HG03196 (cell line): ENCODE results near the gene CAMK2G.

Experiments
- ATAC-seq: cut with Tn5 transposase; IDR thresholded peaks from one replicate; pipeline ENCODE4 v1.9.1; 2021; ENCODE audit not compliant: unreplicated experiment

CAMK2G gene

DNA sequence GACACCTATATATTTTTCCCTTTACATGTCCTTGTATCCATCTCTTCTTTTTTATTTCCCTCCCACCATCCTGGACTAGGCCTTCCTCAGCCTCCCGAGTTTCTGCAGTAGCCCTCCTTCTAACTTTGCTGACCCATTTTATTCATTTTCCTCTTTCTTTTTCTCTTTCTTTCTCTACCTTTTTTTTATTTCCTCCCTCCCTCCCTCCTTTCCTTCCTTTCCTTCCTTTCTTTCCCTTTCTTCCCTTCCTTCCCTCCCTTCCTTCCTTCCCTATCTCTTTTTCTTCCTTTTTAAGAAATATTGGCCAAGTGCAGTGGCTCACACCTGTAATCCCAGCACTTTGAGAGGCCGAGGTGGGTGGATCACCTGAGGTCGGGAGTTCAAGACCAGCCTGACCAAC lies 9.7 kb upstream of the CAMK2G start:
- no peak for ATAC-seq

DNA sequence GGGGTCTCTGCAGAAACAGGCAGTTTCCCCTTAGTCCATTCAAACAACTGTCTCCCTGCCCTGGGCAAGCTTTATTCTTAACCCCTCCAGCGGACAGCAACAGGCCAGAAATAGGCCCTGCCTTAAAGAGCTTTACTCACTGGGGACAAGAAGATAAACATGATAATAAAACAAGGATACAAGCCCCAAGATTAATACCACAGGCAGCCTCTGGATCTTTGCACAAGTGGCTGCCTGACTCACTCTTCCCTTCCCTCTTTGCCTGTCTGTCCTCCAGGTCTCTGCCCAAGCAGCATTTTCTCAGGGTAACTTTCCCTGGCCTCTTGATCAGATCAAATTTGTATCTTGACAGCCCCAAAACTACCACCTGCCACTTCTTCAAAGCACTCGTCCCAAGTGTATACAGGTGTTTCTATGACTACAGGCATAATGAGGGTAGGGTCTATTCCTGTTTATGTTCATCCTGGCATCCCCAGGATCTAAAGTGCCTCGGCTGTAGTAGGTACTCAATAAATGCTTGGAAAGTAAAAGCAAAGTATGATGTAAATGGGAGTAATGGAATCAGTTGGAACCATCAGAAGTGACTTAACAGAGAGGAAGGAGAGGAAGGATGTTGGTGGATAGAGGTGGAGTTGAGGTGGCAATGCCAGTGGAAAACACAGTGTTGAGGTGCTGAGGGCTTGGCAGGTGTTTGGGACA lies 7.0 kb upstream of the CAMK2G start:
- ATAC-seq: no peak

DNA sequence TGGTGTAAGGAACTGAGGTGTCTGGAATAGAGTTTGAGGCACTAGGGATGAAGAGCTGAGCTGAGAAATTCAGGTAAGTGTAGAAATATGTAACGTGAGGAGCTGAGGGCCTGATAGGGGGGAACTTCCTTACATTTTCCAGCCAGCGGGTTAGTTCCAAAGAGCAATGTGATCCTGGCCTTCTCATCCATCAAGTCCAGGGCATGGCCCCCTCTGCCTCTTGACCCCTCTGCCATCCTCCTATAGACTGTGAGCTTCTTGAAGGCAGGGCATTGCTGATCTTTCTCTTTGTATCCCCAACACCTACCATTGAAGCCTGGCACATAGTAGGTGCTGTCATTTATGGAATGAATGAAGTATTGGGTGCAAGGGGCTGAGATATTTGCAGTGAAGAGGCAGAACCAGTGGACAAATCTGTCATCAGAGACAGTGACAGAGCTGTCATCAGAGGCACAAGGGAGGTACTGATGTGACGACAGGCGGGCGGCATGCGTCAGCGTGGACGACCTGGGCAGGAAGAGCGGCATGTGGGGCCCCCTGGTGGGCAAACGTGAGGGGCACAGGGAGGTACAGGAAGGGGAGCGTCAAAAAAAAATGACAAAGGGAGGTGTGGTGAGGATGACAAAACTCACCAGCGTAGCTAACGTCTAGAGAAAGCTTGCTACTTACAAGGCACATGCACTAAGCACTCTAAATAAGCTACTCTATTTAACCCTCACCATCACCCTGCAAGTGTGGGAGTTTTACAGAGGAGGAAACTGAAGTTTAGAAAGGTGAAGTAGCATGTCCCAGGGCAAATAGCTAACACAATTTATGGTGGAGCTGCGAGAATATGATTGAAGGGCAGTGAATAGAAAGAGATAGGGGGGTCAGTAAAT lies 5.2 kb upstream of the CAMK2G start:
- ATAC-seq: peak; percentile 54

DNA sequence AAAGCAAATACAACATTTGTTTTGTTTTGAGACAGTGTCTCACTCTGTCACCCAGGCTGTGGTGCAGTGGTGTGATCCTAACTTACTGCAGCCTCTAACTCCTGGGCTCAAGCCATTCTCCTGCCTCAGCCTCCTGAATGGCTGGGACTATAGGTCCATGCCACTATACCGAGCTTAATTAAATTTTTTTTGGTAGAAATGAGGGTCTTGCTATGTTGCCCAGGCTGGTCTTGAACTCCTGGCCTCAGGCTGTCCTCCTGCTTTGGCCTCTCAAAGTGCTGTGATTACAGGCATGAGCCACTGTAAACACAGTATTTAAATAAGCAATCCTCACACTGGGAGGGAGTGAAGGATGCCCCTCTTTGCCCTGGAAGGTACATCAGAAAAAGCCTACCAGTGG lies 4.0 kb upstream of the CAMK2G start:
- ATAC-seq: no peak

DNA sequence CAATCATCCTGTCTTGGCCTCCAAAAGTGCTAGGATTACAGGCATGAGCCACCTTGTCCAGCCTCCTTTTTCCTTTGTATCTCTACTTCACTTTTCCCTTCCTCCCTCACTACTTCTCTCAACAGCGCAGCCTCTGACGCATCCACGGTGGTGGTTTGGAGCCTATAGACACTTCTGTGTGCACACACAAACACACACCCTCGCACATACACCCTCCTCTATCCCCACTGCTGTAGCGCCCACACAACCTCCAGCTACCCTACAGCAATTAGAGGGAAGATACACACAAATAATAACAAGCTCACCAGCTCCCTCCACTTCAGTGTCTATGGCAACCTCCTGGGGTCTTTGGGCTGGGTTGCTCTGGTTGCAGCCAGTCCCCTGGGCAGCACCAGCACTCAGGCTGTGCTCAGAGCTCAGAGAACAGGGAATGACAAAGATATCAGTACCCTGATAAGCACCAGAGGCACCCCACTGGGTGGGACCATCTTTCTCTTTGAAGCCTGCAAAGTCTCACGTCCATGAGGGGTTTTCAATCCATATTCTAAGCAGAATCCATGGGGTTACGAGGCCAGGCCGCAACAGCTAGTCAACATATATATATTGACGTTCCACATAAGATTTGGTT lies 3.3 kb upstream of the CAMK2G start:
- ATAC-seq: no peak

DNA sequence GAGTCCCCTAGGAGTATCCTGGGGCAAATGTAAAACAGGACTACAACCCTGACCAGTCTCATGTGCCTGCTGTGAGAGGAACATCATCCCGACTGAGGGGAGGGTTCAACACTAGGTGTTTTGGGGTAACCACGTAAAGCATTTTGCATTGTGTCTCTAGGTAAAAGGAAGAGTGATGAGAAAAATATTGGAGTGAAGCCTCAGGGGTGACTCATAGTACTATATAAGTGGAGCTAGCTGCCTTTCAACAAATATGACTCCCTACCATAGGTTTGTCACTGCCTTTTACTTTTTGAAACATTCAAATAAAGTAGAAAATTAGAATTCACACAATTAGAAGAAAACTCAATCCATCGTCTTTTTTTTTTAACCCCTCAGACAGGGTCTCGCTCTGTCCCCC lies 2.6 kb upstream of the CAMK2G start:
- ATAC-seq: no peak

DNA sequence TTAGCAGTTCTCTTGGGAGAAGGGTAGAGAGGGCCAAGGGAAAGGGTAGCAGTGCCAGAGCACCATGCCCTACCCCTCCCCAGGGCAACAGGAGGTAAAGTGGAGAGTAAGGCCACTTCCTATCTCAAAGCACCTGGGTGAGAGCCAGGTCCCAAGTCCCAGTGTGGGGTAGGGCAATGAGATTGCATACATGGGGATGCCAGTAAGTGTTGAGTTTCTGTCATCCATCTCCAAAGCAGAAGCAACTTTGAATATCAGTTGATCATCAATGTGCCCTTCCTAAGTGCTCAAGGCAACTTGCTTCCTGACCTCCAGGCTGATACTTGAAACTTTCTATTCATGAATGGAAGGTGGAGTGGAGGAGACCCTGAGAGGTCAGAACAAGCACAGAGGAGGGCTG lies 2.2 kb upstream of the CAMK2G start:
- no peak for ATAC-seq

DNA sequence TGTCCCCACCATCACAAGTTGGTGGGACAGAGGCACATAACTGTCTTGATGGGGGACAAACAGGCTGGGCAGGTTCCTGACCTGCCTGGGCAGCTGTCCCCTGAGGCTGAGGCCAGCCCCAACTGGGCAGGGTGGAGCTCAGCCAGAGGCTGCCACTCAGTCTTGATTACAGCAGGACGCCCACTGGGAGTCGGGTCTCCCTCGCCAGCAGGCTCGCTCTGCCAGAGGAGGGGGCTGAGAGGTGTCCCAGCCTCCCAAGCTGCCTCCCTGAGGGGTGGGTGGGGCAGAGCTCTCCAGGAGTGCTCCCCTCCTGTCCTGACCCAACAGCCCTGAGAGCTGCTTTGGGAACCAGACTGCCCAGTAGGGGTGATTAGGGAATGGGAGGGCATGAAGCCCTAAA lies 1.8 kb upstream of the CAMK2G start:
- no peak for ATAC-seq

DNA sequence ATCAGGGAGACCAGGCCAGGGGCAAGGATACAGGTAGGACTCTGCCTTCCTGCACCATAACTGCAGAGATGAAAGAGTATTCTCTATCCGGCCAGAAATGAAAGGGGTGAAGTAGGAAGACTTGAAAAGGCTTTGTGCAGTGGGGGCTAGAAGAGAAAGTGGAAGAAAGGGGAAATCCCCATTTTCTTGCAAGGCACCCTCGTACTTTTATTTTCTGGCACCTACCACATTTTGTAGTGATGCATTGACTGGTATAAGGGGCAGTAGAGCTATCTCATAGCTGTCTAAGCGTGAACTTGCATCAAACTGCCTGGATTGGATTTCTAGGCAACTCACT lies 752 bp upstream of the CAMK2G start:
- peak; percentile 25 for ATAC-seq

DNA sequence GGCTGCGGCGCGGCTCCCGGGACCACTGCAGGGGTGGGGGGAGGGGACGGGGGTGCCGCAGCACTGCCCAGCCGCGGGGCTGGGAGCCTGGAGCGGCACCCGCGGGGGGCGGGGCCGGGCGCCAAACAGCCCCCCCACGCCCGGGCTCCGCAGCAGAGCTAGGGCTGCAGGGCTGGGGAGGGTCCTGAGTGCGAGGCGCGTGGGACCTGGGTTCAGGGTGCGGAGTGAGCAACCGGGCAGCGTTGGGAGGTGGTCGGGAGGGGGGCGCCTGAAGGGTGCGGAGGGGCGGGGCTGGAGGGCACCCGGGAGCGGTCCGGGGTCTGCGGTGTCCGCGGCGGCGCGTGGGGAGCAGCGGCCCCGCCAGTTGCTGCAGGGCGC lies 528 bp downstream of the CAMK2G start:
- ATAC-seq: no peak

DNA sequence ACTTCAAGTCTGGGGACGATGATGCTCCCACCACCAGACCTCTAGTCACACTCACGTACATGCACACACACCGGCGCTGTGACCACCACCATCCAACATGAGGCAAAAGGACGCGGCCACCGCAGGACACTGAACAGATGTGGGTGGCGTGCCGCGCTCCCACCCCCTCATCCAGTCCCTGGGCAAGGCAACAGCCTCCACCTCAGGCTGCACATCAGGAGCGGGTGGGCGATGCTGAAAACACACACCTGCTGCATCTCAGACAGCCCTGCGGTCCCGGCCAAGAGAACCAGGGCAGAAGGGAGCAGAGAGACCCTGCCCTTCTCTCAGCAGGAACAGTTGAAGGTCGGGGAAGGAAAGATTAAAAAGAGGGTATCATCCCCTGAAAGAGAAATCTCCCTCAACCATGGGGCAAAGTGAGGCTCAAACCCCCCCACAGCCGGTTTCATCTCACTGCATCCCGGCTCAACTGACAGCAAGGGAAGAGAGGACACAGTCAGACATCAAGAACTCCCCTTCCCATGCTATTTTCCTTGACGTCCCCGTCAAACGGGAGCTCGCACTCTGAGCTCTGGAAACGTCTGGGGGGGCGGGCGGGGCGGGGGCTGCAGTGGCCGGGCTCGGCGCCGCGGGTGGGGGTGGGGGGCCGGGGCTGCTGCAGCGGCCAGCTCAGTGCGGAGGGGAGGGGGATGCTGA lies 1.1 kb downstream of the CAMK2G start:
- ATAC-seq: no peak

DNA sequence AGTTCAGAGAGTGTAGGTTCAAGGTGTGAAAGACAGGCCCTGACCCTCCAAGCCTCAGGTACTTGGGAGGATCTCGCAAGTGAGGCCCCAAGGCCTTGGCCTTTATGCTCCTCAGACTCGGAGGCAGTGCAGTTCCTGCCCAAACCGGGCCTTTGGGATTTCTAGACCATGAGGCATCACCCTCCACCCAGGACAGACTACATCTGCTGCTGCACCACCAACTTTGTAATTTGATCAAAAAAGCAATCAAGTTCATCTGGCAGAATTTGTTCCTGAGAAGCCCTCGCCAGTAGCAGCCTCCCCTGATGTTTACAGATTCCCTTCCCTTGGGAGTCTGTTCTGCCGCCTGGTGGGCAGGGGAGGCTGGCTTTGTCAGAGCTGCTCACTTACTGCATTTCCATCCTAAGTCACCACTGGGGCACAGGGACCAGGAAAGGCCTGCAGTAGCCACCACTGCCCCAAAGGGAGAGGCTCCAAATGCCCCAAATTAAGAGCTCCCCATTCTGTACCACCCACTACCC lies 2.1 kb downstream of the CAMK2G start:
- ATAC-seq: no peak

DNA sequence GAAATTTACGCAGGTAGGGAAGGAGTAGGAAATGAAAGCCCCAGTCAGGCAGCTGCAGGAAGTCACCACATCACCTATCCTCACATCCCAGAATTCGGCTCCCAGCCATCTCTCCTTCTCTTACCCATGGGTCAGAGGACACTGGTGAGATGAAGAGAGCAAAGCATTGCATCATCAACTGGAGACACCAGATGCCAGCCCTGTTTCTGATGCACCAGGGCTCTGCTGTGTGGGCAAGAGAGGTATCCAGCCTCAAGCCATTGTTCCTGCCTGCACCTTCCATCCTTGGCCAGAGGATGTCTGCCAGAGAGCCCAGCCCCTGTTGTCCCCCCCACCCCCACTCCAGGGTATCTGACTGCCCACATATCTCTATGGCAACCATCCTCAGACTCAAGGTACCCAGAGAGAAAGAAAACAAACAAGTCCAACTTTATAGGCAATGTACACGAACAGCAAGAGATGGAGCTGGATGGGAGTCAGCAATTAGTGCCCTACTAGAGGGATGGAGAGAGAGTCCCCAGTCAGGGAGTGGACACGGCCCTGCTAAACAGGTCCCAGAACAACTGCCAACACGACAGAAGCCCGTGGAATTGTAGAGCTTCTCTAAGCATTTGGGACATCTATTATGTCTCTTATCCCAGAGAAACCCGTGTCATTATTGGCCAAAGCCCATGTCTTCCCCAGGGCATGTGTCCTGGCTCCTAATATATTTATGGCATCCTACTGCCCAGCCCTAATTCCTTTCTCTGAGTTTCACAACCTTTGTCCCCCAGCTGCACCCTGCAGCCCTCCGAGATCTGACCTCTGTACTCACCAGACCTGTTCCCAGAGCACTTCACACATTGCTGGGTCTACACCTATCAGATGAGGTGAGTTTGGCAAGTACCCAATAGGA lies 2.8 kb downstream of the CAMK2G start:
- no peak for ATAC-seq

DNA sequence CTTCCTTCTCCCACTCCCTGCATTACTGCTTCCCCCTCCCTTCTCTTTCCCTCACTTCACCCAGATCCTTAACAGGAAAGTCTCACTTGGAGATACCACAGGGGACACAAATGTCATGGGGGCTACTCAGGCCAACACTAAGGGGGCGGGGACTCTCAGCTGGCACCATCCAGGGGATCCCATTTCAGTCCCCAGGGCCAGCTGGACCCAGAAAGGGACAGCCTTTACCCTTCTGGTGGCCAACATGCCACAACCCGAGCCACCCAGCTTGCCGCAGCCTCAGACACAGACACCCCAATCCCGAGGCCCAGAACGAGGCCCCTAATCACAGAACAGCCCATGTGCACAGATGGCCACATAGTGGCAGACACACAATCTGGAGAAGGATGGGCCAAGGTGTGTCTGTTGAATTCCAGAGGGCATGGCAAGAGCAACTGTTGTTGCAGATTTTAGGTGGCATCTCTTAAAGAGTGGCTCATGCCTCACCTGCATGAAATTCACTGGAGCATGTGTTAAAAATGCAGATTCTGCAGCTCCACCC lies 5.6 kb downstream of the CAMK2G start:
- no peak for ATAC-seq

DNA sequence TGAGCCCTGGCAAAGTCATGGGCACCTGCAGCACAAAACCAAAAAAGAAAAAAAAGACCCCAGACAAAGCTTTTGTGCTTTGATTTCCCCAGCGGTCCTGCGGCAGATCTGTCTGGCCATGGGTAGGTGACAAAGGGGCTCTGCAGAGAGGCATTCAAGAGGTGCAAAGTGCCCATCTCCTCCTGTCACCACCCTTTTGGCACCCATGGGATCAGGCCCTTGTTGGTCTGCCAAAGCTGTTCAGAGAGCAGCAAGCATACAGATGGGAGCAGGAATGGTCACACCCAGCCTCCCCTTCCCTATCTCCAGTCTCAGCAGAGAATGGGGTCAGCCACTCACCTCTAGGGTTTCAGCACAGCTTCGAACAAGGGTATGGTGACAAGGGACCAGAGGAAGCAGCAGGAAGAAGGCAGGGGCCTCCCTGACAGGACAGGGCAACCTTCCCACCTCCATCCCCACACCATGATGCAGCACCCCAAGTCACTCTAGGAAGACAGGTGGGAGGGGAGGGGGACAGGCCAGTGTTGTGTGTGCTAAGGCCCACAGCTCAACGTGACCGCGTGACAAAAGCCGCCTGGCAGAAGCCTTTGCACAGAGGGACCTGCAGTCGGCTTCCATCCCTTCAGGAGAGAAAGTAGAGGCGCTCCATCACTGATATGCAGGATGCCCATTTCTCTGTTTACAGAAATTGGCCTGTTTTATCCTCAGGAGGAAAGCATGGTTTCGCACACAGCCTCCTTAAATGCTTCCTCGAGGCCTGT lies 6.3 kb downstream of the CAMK2G start:
- ATAC-seq: no peak

DNA sequence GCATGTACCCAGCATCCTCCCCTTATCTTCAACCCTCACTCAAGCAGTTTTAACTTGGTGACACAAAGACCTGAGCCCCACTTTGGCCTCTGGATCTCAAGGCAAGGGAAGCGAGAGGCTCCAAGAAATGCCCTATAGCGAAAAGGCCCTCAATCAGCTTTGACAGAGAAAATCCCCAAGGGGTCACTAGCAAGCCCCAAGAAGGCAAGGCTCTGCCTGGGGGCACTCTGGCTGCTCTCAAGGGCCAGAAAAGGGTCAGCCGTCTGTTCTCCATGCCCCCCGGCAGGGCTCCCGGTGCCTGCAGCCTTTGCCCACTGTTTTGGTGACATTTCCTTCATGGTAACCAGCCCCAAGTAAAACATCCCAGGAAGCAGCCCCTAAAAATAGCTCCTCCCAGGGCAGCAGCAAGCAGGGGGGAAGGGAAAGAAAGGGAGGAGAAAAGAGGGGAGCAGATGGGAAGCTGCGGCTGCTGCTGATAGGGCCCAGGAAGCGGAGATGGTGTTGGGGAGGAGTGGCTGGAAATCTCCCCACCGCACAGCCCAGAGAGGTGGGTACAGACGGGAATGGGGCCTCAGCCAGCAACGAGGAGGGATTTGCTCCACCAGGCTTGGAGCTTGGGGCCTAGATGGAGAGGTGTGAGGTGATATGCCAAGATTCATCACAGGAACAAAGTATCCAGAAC lies 7.1 kb downstream of the CAMK2G start:
- no peak for ATAC-seq

DNA sequence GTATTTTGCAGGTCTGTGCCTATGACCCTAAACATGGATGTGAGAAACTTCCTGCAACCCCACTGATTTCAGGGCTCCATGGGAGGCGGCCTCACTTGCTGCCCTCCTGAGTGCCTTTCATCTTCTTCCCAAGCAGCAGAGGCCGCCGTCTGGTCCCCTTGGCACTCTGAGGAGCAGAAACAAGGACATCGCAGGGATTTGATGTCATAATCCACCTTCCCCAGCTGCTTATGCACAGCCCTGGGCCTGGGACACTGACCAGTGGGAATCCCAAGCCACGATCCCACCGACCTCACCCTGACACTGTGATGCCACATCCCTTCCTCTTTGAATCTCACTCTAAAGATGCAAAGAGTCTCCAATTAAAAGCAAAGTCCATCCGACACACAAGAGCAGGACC lies 7.7 kb downstream of the CAMK2G start:
- ATAC-seq: no peak

DNA sequence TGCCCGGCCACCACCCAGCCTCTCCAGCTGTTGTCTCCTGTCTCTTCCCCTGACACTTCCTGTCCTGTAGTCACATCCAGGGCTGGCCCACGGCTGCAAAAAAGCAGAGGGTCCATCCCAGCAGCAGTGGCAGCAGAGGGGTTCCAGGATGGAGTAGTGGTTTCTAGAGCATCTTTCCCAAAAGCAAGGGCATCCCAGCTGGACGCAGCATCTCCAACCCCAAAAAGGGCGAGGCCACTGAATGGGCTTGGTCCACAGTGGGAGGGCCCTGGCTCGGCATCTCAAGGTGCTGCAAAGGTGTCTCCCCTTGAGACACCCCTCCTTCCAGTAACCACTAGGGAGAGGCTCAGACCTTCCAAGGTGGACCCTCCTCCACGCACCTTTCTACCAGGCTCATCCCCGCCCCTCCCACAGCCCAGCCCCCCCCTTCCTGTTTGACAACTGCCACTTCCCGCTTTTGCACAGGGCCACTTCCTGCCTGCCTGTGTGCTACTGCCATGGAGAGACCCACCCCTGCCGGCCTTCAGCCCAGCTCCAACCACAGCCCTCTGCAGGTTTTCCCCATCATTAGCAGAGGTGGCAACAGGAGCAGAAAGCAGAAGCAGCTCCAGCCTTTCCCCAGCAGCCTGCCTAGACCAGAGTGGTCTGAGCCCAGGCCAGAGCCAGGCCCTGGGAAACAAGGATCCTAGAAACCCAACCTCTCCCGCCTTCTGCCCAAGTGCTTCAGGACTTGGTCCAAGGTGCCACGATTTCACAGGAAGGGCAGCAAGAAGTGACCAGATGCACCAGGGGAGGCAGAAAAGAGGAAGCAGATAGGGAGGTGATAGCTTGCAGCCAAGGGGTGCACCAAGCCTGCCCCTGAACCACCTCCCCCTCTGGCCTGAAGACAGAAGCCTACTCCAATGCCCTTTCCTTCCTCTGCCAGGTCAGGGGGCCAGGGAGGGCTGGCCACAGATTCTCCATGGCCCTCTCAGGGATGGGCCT lies 8.6 kb downstream of the CAMK2G start:
- ATAC-seq: peak; percentile 56
